ENCODE results near the gene RAI14.
"Not testable (repeated sequence)": the region's sequence is repeated elsewhere in the genome, so short reads cannot be mapped to it uniquely, and the experiment has no call there.

The RAI14 gene

GRCh38 chr5:34756781-34757624 lies 100.9 kb downstream of the RAI14 start:
- DNase-seq (ENCODE audit: low read depth in 1 of 2, low spot score in 1 of 2): no peak
- TF ChIP-seq JUND (IDR thresholded peaks at IDR 0.05; ENCODE audit: low read depth): no peak

GRCh38 chr5:34758514-34758913 lies 102.4 kb downstream of the RAI14 start:
- TF ChIP-seq JUND (IDR thresholded peaks at IDR 0.05; ENCODE audit: low read depth): no peak
- no peak for DNase-seq (ENCODE audit: low read depth in 1 of 2, low spot score in 1 of 2)
- in situ Hi-C loops (cut with HindIII; ENCODE audit: low pct_unique_long_range_greater_than_20kb, low sequenced_read_pairs): no loop called here

More at GRCh38 chr5:34756781-34757624, 100.9 kb downstream of the RAI14 start:
- in situ Hi-C loops (cut with HindIII; ENCODE audit: low pct_unique_long_range_greater_than_20kb, low sequenced_read_pairs): no loop called here

- in situ Hi-C loops (cut with HindIII; ENCODE audit: low pct_unique_long_range_greater_than_20kb, low sequenced_read_pairs); DNase-seq (ENCODE audit: low read depth in 1 of 2, low spot score in 1 of 2): not testable (repeated sequence)
Observed at GRCh38 chr5:34759213-34759612, 103.1 kb downstream of the RAI14 start.

- no peak for TF ChIP-seq JUND (IDR thresholded peaks at IDR 0.05; ENCODE audit: low read depth)
- DNase-seq (ENCODE audit: low read depth in 1 of 2, low spot score in 1 of 2): no peak
- in situ Hi-C loops (cut with HindIII; ENCODE audit: low pct_unique_long_range_greater_than_20kb, low sequenced_read_pairs): no loop called here
Observed at GRCh38 chr5:34765662-34766061, 109.5 kb downstream of the RAI14 start.

GRCh38 chr5:34767180-34767579 lies 111.1 kb downstream of the RAI14 start:
- in situ Hi-C loops (cut with HindIII; ENCODE audit: low pct_unique_long_range_greater_than_20kb, low sequenced_read_pairs): no loop called here

GRCh38 chr5:34770486-34770885 lies 114.4 kb downstream of the RAI14 start:
- TF ChIP-seq JUND (IDR thresholded peaks at IDR 0.05; ENCODE audit: low read depth): no peak
- no peak for DNase-seq (ENCODE audit: low read depth in 1 of 2, low spot score in 1 of 2)
- in situ Hi-C loops (cut with HindIII; ENCODE audit: low pct_unique_long_range_greater_than_20kb, low sequenced_read_pairs): no loop called here

More at GRCh38 chr5:34767180-34767579, 111.1 kb downstream of the RAI14 start:
- no peak for DNase-seq (ENCODE audit: low read depth in 1 of 2, low spot score in 1 of 2)
- TF ChIP-seq JUND (IDR thresholded peaks at IDR 0.05; ENCODE audit: low read depth): no peak

- DNase-seq (ENCODE audit: low read depth in 1 of 2, low spot score in 1 of 2): no peak
- no peak for TF ChIP-seq JUND (IDR thresholded peaks at IDR 0.05; ENCODE audit: low read depth)
- in situ Hi-C loops (cut with HindIII; ENCODE audit: low pct_unique_long_range_greater_than_20kb, low sequenced_read_pairs): no loop called here
Observed at GRCh38 chr5:34771076-34771475, 114.9 kb downstream of the RAI14 start.

- no peak for DNase-seq (ENCODE audit: low read depth in 1 of 2, low spot score in 1 of 2)
- in situ Hi-C loops (cut with HindIII; ENCODE audit: low pct_unique_long_range_greater_than_20kb, low sequenced_read_pairs): no loop called here
- no peak for TF ChIP-seq JUND (IDR thresholded peaks at IDR 0.05; ENCODE audit: low read depth)
Observed at GRCh38 chr5:34772267-34773098, 116.4 kb downstream of the RAI14 start.

GRCh38 chr5:34774139-34774538 lies 118.0 kb downstream of the RAI14 start:
- TF ChIP-seq JUND (IDR thresholded peaks at IDR 0.05; ENCODE audit: low read depth): no peak
- no peak for DNase-seq (ENCODE audit: low read depth in 1 of 2, low spot score in 1 of 2)
- in situ Hi-C loops (cut with HindIII; ENCODE audit: low pct_unique_long_range_greater_than_20kb, low sequenced_read_pairs): no loop called here

- DNase-seq (ENCODE audit: low read depth in 1 of 2, low spot score in 1 of 2); in situ Hi-C loops (cut with HindIII; ENCODE audit: low pct_unique_long_range_greater_than_20kb, low sequenced_read_pairs): not testable (repeated sequence)
Observed at GRCh38 chr5:34774678-34775077, 118.5 kb downstream of the RAI14 start.

GRCh38 chr5:34775886-34776285 lies 119.8 kb downstream of the RAI14 start:
- in situ Hi-C loops (cut with HindIII; ENCODE audit: low pct_unique_long_range_greater_than_20kb, low sequenced_read_pairs): no loop called here
- no peak for TF ChIP-seq JUND (IDR thresholded peaks at IDR 0.05; ENCODE audit: low read depth)
- no peak for DNase-seq (ENCODE audit: low read depth in 1 of 2, low spot score in 1 of 2)

GRCh38 chr5:34778091-34778850 lies 122.1 kb downstream of the RAI14 start:
- TF ChIP-seq JUND (IDR thresholded peaks at IDR 0.05; ENCODE audit: low read depth): no peak
- in situ Hi-C loops (cut with HindIII; ENCODE audit: low pct_unique_long_range_greater_than_20kb, low sequenced_read_pairs): no loop called here
- no peak for DNase-seq (ENCODE audit: low read depth in 1 of 2, low spot score in 1 of 2)

GRCh38 chr5:34783892-34784291 lies 127.8 kb downstream of the RAI14 start:
- in situ Hi-C loops (cut with HindIII; ENCODE audit: low pct_unique_long_range_greater_than_20kb, low sequenced_read_pairs); DNase-seq (ENCODE audit: low read depth in 1 of 2, low spot score in 1 of 2): not testable (repeated sequence)

Measured in T47D (cell line).